ENCODE measurements around the gene CDADC1.
"Not testable (repeated sequence)": the region's sequence is repeated elsewhere in the genome, so short reads cannot be mapped to it uniquely, and the experiment has no call there.

Gene CDADC1

DNA sequence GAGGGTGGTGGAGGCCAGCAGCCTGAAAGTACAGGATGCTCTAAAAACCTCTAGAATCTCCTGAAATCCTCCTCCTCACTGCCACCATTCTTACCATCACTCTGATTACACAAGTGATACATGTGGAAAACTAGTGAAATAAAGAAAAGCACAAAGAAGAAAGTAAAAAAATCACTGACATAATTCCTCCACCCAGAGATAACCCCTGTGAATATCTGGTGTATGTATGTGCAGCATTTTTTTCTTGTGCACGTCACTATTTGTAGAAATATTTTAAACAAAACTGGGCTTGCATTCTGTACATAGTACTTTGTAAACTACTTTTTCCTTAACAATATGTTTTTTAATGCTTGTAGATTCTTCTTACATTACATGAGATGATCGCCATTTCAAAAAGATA, 73.2 kb downstream of the CDADC1 start:
- no peaks in the 10 kb centered on the region for H3K36me3 Mint-ChIP-seq

GRCh38 chr13:49322702-49323101, 75.0 kb downstream of the CDADC1 start:
- Mint-ChIP-seq H3K27ac (no peak overlapping the region), H3K27me3 (no peaks in the 10 kb centered on the region), H3K4me1 (peaks cover 11% of the 10 kb centered on the region), H3K36me3 (no peaks in the 10 kb centered on the region), H3K4me3 (no peak overlapping the region), H3K9me3 (no peaks in the 10 kb centered on the region)
- DNase-seq: no peak
- CTCF ChIA-PET: interaction anchor here (0.5 to 1.0 kb wide), 2 partner anchors 22 to 30 kb away, joined by 3 to 4 read pairs; no protein-coding TSS in a partner anchor

More for the DNA sequence above, 73.2 kb downstream of the CDADC1 start:
- no peaks in the 10 kb centered on the region for H3K9me3 Mint-ChIP-seq
- CTCF ChIA-PET: no interaction called here
- DNase-seq: no peak
- H3K4me3 Mint-ChIP-seq: no peak overlapping the region
- H3K27ac Mint-ChIP-seq: no peak overlapping the region
- no peaks in the 10 kb centered on the region for H3K27me3 Mint-ChIP-seq
- peaks cover 11% of the 10 kb centered on the region for H3K4me1 Mint-ChIP-seq

DNA sequence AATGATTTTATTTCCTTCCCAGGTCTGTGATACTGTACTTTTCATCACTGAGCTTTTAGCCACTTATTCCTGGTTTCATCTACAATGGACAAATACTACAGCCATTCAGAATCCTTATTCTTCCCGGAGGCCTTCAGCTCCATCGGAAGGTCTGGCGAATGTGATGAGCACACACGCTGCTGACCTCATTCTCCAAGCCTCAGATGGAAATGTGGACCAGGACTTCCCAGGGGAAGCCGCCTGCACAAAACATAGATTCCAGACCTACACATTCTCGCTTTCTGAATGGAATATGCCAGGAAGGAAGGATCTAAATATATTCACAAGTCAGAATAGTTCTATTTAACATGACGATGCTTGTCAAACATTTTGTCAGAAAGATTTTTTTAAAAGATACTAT, 75.6 kb downstream of the CDADC1 start:
- no peak for DNase-seq
- peaks cover 11% of the 10 kb centered on the region for H3K4me1 Mint-ChIP-seq
- H3K9me3 Mint-ChIP-seq: no peaks in the 10 kb centered on the region
- H3K36me3 Mint-ChIP-seq: no peaks in the 10 kb centered on the region
- CTCF ChIA-PET: interaction anchor here (0.5 to 1.0 kb wide), 2 partner anchors 23 to 29 kb away, joined by 3 to 4 read pairs; no protein-coding TSS in a partner anchor
- H3K27me3 Mint-ChIP-seq: no peaks in the 10 kb centered on the region
- H3K27ac Mint-ChIP-seq: no peak overlapping the region
- H3K4me3 Mint-ChIP-seq: no peak overlapping the region

DNA sequence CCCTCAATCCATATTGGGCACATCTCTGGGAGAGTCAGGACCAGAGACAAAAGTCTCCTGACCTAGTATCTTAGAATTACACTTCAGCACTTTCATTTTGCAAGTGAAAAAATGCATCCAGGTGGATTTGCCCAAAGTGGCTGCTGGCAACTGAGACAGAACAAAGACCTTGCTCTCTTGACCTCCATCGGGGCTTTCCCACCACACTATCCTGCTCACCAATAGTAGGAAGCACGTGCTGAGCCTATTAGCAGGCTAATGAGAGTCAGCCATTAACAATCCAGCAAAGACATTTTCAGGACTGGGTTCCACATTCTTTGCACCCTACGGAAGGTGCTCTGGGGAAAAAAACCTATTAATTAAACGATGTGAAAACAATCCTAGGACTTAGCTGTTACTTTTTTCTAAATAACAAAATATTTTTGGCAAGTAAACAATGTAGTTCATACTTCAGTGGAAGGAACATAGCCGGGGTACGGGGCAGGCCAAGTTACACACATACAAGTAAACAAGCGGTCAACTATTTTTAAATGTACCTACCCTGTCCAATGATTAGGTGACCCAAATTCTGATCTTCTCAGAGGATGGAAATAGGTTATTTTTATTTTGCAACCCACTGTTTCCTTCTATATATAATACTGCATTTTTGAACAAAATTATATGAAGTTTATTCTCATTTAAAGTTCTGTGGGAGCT, 78.6 kb downstream of the CDADC1 start:
- DNase-seq: no peak
- Mint-ChIP-seq H3K4me1 (peaks cover under 1% of the 10 kb centered on the region), H3K4me3 (no peak overlapping the region)

GRCh38 chr13:49327145-49327544, 79.4 kb downstream of the CDADC1 start:
- H3K27me3 Mint-ChIP-seq, H3K27ac Mint-ChIP-seq, DNase-seq, CTCF ChIA-PET, H3K9me3 Mint-ChIP-seq, H3K4me1 Mint-ChIP-seq, H3K4me3 Mint-ChIP-seq, H3K36me3 Mint-ChIP-seq: not testable (repeated sequence)

More for the DNA sequence above, 78.6 kb downstream of the CDADC1 start:
- CTCF ChIA-PET: no interaction called here
- Mint-ChIP-seq H3K27ac (no peak overlapping the region), H3K9me3 (no peaks in the 10 kb centered on the region), H3K36me3 (no peaks in the 10 kb centered on the region), H3K27me3 (no peaks in the 10 kb centered on the region)

DNA sequence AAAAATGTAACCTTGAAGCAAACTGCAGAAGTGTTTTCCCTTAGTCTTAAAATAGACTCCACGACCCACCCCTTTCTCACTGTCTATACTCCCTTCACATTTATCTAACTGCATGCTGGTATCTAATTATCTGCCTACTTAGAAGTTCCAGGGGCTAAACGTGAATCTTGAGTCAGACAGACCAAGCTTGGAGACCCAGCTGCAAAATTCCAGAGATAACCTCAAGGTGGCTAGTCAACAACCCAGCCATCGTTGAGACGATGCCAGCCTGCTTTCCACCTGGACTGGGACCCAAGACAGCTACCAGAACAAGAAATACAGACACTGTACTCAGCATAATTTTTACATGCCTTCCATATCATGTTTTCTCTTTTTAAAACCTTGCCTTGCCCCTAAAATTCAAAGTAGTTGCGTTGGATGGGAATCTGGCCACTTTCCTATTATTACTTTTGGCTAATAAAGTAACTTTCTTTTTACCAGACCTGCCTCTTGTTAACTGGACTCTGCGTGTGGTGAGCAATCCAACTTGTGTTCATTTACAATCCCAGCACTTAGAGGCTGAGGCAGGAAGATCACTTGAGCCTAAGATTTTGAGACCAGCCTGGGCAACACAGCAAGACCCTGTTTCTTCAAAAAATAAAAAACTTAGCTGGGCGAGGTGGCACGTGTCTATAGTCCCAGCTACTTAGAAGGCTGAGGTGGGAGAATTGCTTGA, 82.3 kb downstream of the CDADC1 start:
- H3K4me3 Mint-ChIP-seq: no peak overlapping the region
- no peak for DNase-seq
- no peaks in the 10 kb centered on the region for H3K9me3 Mint-ChIP-seq
- H3K27ac Mint-ChIP-seq: no peak overlapping the region
- CTCF ChIA-PET: no interaction called here
- H3K4me1 Mint-ChIP-seq: no peaks in the 10 kb centered on the region
- H3K36me3 Mint-ChIP-seq: no peaks in the 10 kb centered on the region
- peaks cover 5% of the 10 kb centered on the region for H3K27me3 Mint-ChIP-seq

DNA sequence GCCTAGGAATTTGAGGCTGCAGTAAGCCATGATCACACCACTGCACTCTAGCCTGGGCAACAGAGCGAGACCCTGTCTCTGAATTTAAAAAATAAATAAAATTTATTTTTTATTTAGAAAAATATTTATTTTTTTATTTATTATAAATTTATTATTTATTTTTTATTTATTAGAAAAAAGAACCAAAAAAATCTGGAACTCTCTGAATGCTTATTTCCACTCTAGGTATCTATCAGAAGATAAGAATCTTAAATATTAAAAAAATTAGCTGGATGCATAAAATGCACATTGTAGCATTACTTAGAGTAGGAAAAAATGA, 82.8 kb downstream of the CDADC1 start:
- Mint-ChIP-seq H3K27ac (no peak overlapping the region), H3K36me3 (no peaks in the 10 kb centered on the region), H3K27me3 (peaks cover 5% of the 10 kb centered on the region), H3K9me3 (no peaks in the 10 kb centered on the region), H3K4me1 (no peaks in the 10 kb centered on the region), H3K4me3 (no peak overlapping the region)
- no peak for DNase-seq
- CTCF ChIA-PET: no interaction called here

DNA sequence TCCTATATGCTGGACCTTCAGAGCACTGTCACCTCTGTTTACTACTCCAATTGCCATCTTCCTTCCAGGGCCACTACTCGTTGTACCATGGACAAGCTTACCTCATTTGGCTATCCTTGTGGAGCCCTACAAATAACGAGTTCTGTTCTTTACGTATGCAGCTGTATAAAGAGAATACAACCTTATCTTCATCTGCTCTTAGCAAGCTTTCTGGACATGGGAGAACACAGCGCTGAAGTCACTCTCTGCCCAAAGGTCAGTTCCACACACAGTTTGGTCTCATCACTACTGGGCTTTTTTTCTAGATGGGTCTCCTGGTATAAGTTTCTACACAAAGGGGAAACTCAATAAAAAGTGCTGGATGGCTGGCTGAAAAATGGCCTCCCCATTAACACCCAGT, 88.9 kb downstream of the CDADC1 start:
- no peak for DNase-seq
- CTCF ChIA-PET: no interaction called here
- Mint-ChIP-seq H3K36me3 (no peaks in the 10 kb centered on the region), H3K27ac (no peak overlapping the region), H3K27me3 (peaks cover 5% of the 10 kb centered on the region), H3K9me3 (no peaks in the 10 kb centered on the region), H3K4me3 (no peak overlapping the region), H3K4me1 (no peaks in the 10 kb centered on the region)

DNA sequence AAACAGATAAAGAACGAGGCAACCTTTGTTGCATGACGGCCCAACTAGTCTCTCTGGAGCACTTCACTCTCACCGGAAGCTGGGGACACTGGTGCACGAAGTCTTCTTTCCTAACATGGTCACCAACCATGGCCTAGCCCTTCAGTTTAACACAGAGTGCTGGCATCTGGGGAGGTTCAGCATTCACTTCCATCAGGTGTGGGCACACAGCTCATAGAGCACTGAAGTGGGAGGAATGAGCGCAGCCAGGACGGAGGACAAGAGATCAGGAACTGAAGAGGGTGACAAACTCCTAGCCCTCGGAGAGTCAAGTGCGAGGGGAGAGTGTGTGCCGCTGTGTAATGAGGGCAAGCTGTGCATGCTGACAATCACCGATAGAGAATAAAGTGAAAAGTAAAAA, 92.4 kb downstream of the CDADC1 start:
- Mint-ChIP-seq H3K27me3 (no peaks in the 10 kb centered on the region), H3K4me1 (no peaks in the 10 kb centered on the region), H3K4me3 (no peak overlapping the region), H3K9me3 (no peaks in the 10 kb centered on the region), H3K36me3 (no peaks in the 10 kb centered on the region), H3K27ac (no peak overlapping the region)
- CTCF ChIA-PET: no interaction called here
- no peak for DNase-seq

DNA sequence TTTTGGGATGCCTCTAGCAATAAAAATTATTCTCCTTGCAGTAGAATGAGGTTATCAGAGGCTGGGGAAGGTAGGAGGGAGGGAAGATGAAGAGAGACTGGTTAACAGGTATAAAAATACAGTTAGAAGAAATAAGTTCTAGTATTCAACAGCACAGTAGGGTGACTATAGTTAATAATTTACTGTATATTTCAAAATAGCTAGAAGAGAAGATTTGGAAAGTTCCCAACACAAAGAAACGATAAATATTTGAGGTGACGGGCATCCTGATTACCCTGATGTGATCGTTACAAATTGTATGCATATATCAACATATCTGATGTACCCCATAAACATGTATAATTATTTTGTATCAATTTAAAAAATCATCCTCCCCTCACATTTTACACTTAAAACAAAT, 93.8 kb downstream of the CDADC1 start:
- CTCF ChIA-PET: no interaction called here
- H3K9me3 Mint-ChIP-seq: no peaks in the 10 kb centered on the region
- no peaks in the 10 kb centered on the region for H3K36me3 Mint-ChIP-seq
- no peak overlapping the region for H3K4me3 Mint-ChIP-seq
- no peak overlapping the region for H3K27ac Mint-ChIP-seq
- H3K4me1 Mint-ChIP-seq: no peaks in the 10 kb centered on the region
- no peak for DNase-seq
- H3K27me3 Mint-ChIP-seq: no peaks in the 10 kb centered on the region

GRCh38 chr13:49341941-49342340, 94.2 kb downstream of the CDADC1 start:
- no peak for DNase-seq
- Mint-ChIP-seq H3K4me1 (no peaks in the 10 kb centered on the region), H3K27me3 (no peaks in the 10 kb centered on the region), H3K9me3 (no peaks in the 10 kb centered on the region), H3K36me3 (no peaks in the 10 kb centered on the region), H3K4me3 (no peak overlapping the region), H3K27ac (no peak overlapping the region)
- CTCF ChIA-PET: no interaction called here

GRCh38 chr13:49342454-49342853, 94.7 kb downstream of the CDADC1 start:
- Mint-ChIP-seq H3K4me3 (no peak overlapping the region), H3K27ac (no peak overlapping the region), H3K9me3 (no peaks in the 10 kb centered on the region), H3K4me1 (no peaks in the 10 kb centered on the region), H3K36me3 (no peaks in the 10 kb centered on the region), H3K27me3 (no peaks in the 10 kb centered on the region)
- no peak for DNase-seq
- CTCF ChIA-PET: no interaction called here
